ENCODE data around the gene PNKP. TPM values are rescaled to one million over a fixed set of nuclear protein-coding genes. Genes with fewer than 3 reads are reported as not detected.

The PNKP gene
- total RNA-seq (2011; cell fraction: chromatin; rRNA removed; ENCODE audit: low replicate concordance), result 168 and 404 TPM in 2 replicates
- total RNA-seq (2011; cell fraction: nucleolus; rRNA removed), result 252 and 258 TPM in 2 replicates
- 178 and 185 TPM in 2 replicates for total RNA-seq (2011; cell fraction: nucleoplasm; rRNA removed)
- total RNA-seq (2014; rRNA removed), result 56.0 and 59.3 TPM in 2 replicates
- 12.3 and 18.1 TPM in 2 replicates for total RNA-seq (2014; rRNA removed; fragmentation: Illumina TruSeq; extraction: Trizol)
- 25.3 and 29.4 TPM in 2 replicates for total RNA-seq (2015; rRNA removed; fragmentation: Illumina TruSeq; extraction: Trizol)
- 84.9 and 85.4 TPM in 2 replicates for total RNA-seq (2021)
- 13.7 and 21.3 TPM in 2 replicates for polyA plus RNA-seq (2011; rRNA removed)
- 12.2 and 25.9 TPM in 2 replicates for polyA plus RNA-seq (2011; cell fraction: cytosol; rRNA removed)
- 123 and 164 TPM in 2 replicates for polyA plus RNA-seq (2011; cell fraction: nucleus; rRNA removed)
- 56.7 and 64.2 TPM in 2 replicates for polyA plus RNA-seq (2012)
- polyA plus RNA-seq (2014; fragmentation: Illumina TruSeq; extraction: Trizol), result 26.7 and 30.0 TPM in 2 replicates
- 1 to 10 TPM; 2.8 to 3.1 TPM for polyA plus RNA-seq (2014; fragmentation: Nextera tagmentation; extraction: Ambion mirVana)
- 64.0 and 71.3 TPM in 2 replicates for polyA plus RNA-seq (2014; rRNA removed)
- 6.7 and 8.2 TPM in 2 replicates for polyA minus RNA-seq (2011; rRNA and poly(A)+ RNA removed)
- 22.8 and 136 TPM in 2 replicates for polyA minus RNA-seq (2011; cell fraction: cytosol; rRNA and poly(A)+ RNA removed)
- 48.2 and 49.9 TPM in 2 replicates for polyA minus RNA-seq (2011; cell fraction: nucleus; rRNA and poly(A)+ RNA removed)
- Bru-seq, nascent RNA, result percentile 77 among the genes with signal in this experiment
- BruChase-seq, experiment 1, labeled RNA remaining after a 2-hour chase, result percentile 67 among the genes with signal in this experiment
- BruChase-seq, experiment 2, labeled RNA remaining after a 6-hour chase, result percentile 72 among the genes with signal in this experiment
- long read RNA-seq, experiment 1, transcript PNKP-201 (17 exons, 2,041 nt), result major isoform, 23 of 100 reads
- long read RNA-seq, experiment 1, transcript PNKP-207 (16 exons, 1,665 nt), result minor isoform, 10 of 100 reads
- long read RNA-seq, experiment 1, partial matches to known transcripts, result 19 of 100 reads
- long read RNA-seq, experiment 1, other reads (novel, unspliced or antisense), result 42 of 100 reads
- long read RNA-seq, experiment 2, transcript PNKP-201 (17 exons, 2,041 nt), result major isoform, 19 of 46 reads
- long read RNA-seq, experiment 2, transcript PNKP-207 (16 exons, 1,665 nt), result minor isoform, 11 of 46 reads
- long read RNA-seq, experiment 2, partial matches to known transcripts, result 6 of 46 reads
- long read RNA-seq, experiment 2, other reads (novel, unspliced or antisense), result 9 of 46 reads
- long read RNA-seq, experiment 3, transcript PNKP-207 (16 exons, 1,665 nt), result minor isoform, 5 of 27 reads
- long read RNA-seq, experiment 3, transcript PNKP-201 (17 exons, 2,041 nt), result major isoform, 7 of 27 reads
- long read RNA-seq, experiment 3, partial matches to known transcripts, result 3 of 27 reads
- long read RNA-seq, experiment 3, other reads (novel, unspliced or antisense), result 10 of 27 reads

GRCh38 chr19:49866933-49867782, at the start of gene PNKP:
Gene PNKP, minus strand, starts transcription at chr19:49867576. Its CDS starts 372 bp downstream, at chr19:49867204.
- Histone ChIP-seq H3K27ac (ENCODE audit: extremely low read depth, low read depth, low read length) (peak within 1 kb of the TSS; percentile 93), H3K4me1 (replicated peaks in 1 of 2; ENCODE audit: control insufficient read depth in 2 of 2, insufficient read depth in 2 of 2, low read length in 2 of 2) (peaks cover 43 to 84% of the 10 kb centered on the region in 2 experiments), H3K9ac (ENCODE audit: insufficient read depth in 1 of 2, low read depth in 2 of 2, low read length in 2 of 2) (peak within 1 kb of the TSS; percentile 89 to 90), H3K4me2 (ENCODE audit: insufficient read depth, low read length) (peak within 1 kb of the TSS; percentile 98), H3K79me2 (ENCODE audit: control insufficient read depth, insufficient read depth, low read length) (peaks cover 47% of the 10 kb centered on the region), H3K9me1 (ENCODE audit: control insufficient read depth, insufficient read depth, low read length) (peaks cover 8% of the 10 kb centered on the region), H4K20me1 (replicated peaks; ENCODE audit: control insufficient read depth, insufficient read depth, low read length) (peaks cover 19% of the 10 kb centered on the region; the same call in 1 of the 2 replicates), H2AFZ (ENCODE audit: low read depth, low read length) (peak within 1 kb of the TSS; percentile 100), H3K9me3 (replicated peaks; ENCODE audit: control insufficient read depth, insufficient read depth, low read depth, low read length) (no peaks in the 10 kb centered on the region), H3K27me3 (ENCODE audit: control insufficient read depth in 2 of 2, insufficient read depth in 2 of 2, low read length in 2 of 2) (no peaks in the 10 kb centered on the region), H3K4me3 (peak within 1 kb of the TSS; percentile 98), H3K36me3 (ENCODE audit: control insufficient read depth, insufficient read depth, low read length) (peaks cover 52% of the 10 kb centered on the region)
- peak; percentile 85 for FAIRE-seq
- POLR2A ChIA-PET, result interaction anchor here (0.6 to 1.6 kb wide), 7 partner anchors 8 to 62 kb away, joined by 3 to 7 read pairs (median 3); partner anchors contain the start of genes AKT1S1, ATF5 and PTOV1
- WGBS (ENCODE audit: insufficient coverage, low coverage, missing lambda C conversion rate), result under 1% methylated on average over 52 of the region's 65 CpGs
- BruUV-seq (replicated peaks), result no TSS peak
- in situ Hi-C loops (cut with MboI) (no loop called here), intact Hi-C loops (cut with micrococcal nuclease) (loop anchor here (5.0 kb wide), 3 partner anchors 60 to 190 kb away; partner anchors contain the start of genes AP2A1, ATF5, NUP62 and PRMT1)
- DNase-seq (ENCODE audit: extremely low read depth in 1 of 4, low spot score in 3 of 4), result peak; percentile 87 to 94 (median 91)
- CTCF ChIA-PET (ENCODE audit: low intra/inter-chr PET ratio), result no interaction called here
- peak; percentile 57 for ATAC-seq
- TF ChIP-seq BCLAF1 (IDR thresholded peaks at IDR 0.05; ENCODE audit: borderline replicate concordance in 1 of 2, control insufficient read depth in 1 of 2, low read depth in 2 of 2, low read length in 1 of 2) (0 out of 4 replicates have a peak, but pooled peaks of 1 of the 2 experiments have one; percentile 50), RBBP5 (IDR thresholded peaks at IDR 0.05; ENCODE audit: borderline replicate concordance, insufficient read depth, low read length, poor library complexity, severe bottlenecking) (peak; percentile 97), MBD1 (CRISPR knock-in tag; IDR thresholded peaks at IDR 0.05) (no peak), ATF1 (CRISPR knock-in tag; IDR thresholded peaks at IDR 0.05) (no peak), ATF1 (tag; IDR thresholded peaks at IDR 0.05) (peak; percentile 96), E2F6 (IDR thresholded peaks at IDR 0.05; ENCODE audit: borderline replicate concordance in 1 of 2, extremely low read depth in 1 of 2, insufficient read depth in 1 of 2, insufficient read length in 1 of 2, low read depth in 1 of 2, low read length in 1 of 2, poor library complexity in 1 of 2, severe bottlenecking in 1 of 2) (peak; percentile 47 to 77)
